Liver (tissue), 9 donors: ENCODE measurements around the gene HSP90AB1. TPM values are rescaled to one million over a fixed set of nuclear protein-coding genes. Genes with fewer than 3 reads are reported as not detected.
A peak's percentile ranks its signal among the peaks of the same experiment; 100 is the strongest.

Experiments used
- DNase-seq: peaks from one replicate; pipeline ENCODE4 v3.0.0-alpha.2; 2017; ENCODE audit warnings: low spot score
- H3K27ac ChIP-seq, 2 donors: one replicate each; pipeline ENCODE4 v1.7.0; 2013; ENCODE audit warnings: inconsistent platforms in 2 of 2, low read length in 2 of 2, control low read depth in 1 of 2, low read depth in 1 of 2, mild to moderate bottlenecking in 1 of 2
- H3K27me3 ChIP-seq, 4 donors: one replicate each; pipeline versions ENCODE4 v1.6.1 to v1.7.0; 2013; ENCODE audit warnings: low read length in 3 of 4, inconsistent platforms in 1 of 4, mild to moderate bottlenecking in 1 of 4, moderate library complexity in 1 of 4; ENCODE audit not compliant: control insufficient read depth in 4 of 4, insufficient read depth in 4 of 4
- H3K36me3 ChIP-seq, 4 donors: one replicate each; pipeline versions ENCODE4 v1.6.1 to v1.7.0; 2013; ENCODE audit warnings: low read length in 3 of 4, mild to moderate bottlenecking in 3 of 4, low read depth in 1 of 4, moderate library complexity in 1 of 4; ENCODE audit not compliant: control insufficient read depth in 4 of 4, insufficient read depth in 3 of 4
- H3K4me1 ChIP-seq, 4 donors: one replicate each; pipeline versions ENCODE4 v1.6.1 to v1.7.0; 2013; ENCODE audit warnings: low read length in 3 of 4, mild to moderate bottlenecking in 3 of 4, moderate library complexity in 1 of 4; ENCODE audit not compliant: control insufficient read depth in 4 of 4, insufficient read depth in 4 of 4
- H3K4me3 ChIP-seq, 3 donors: one replicate each; pipeline versions ENCODE4 v1.6.1 to v1.7.0; 2013; ENCODE audit warnings: low read length in 3 of 3, control low read depth in 1 of 3, low read depth in 1 of 3, mild to moderate bottlenecking in 1 of 3
- H3K9ac ChIP-seq, 2 donors: one replicate each; pipeline ENCODE4 v1.7.0; 2013; ENCODE audit warnings: low read length in 2 of 2, mild to moderate bottlenecking in 2 of 2, moderate library complexity in 2 of 2, control low read depth in 1 of 2, low read depth in 1 of 2
- H3K9me3 ChIP-seq, 4 donors: one replicate each; pipeline versions ENCODE4 v1.6.1 to v1.7.0; 2013; ENCODE audit warnings: low read length in 3 of 4; ENCODE audit not compliant: control insufficient read depth in 4 of 4
- EGR1 ChIP-seq, 2 donors: IDR thresholded peaks; 2 replicates each; pipeline ENCODE4 v1.6.1; 2016 to 2018; ENCODE audit warnings: antibody characterized with exemption in 2 of 2, low read depth in 2 of 2
- FOXA1 ChIP-seq: IDR thresholded peaks from 2 replicates; pipeline ENCODE4 v1.6.1; 2016; ENCODE audit warnings: antibody characterized with exemption
- FOXA2 ChIP-seq: IDR thresholded peaks from 2 replicates; pipeline ENCODE4 v1.6.1; 2016; ENCODE audit warnings: antibody characterized with exemption
- GABPA ChIP-seq, 2 donors: IDR thresholded peaks in 1 of 2; conservative IDR thresholded peaks in 1 of 2; 2 replicates each; pipeline ENCODE4 v1.6.1; 2016; ENCODE audit warnings: antibody characterized with exemption in 2 of 2, mild to moderate bottlenecking in 1 of 2, moderate library complexity in 1 of 2
- HNF4A ChIP-seq, 2 donors: conservative IDR thresholded peaks; 2 replicates each; pipeline ENCODE4 v1.6.1; 2016; ENCODE audit warnings: antibody characterized with exemption in 2 of 2, mild to moderate bottlenecking in 2 of 2
- HNF4G ChIP-seq: IDR thresholded peaks from 2 replicates; pipeline ENCODE4 v1.6.1; 2016; ENCODE audit warnings: antibody characterized with exemption
- JUND ChIP-seq, 2 donors: IDR thresholded peaks; 2 replicates each; pipeline ENCODE4 v1.6.1; 2016; ENCODE audit warnings: antibody characterized with exemption in 2 of 2
- NR2F2 ChIP-seq: IDR thresholded peaks from 2 replicates; pipeline ENCODE4 v1.6.1; 2016; ENCODE audit warnings: antibody characterized with exemption
- RAD21 ChIP-seq, 2 donors: IDR thresholded peaks; 2 replicates each; pipeline ENCODE4 v1.6.1; 2016; ENCODE audit warnings: antibody characterized with exemption in 2 of 2, mild to moderate bottlenecking in 2 of 2
- RXRA ChIP-seq, 2 donors: IDR thresholded peaks; 2 replicates each; pipeline ENCODE4 v1.6.1; 2017 to 2018; ENCODE audit warnings: antibody characterized with exemption in 2 of 2, mild to moderate bottlenecking in 1 of 2
- SP1 ChIP-seq: IDR thresholded peaks from 2 replicates; pipeline ENCODE4 v1.6.1; 2018; ENCODE audit warnings: antibody characterized with exemption, mild to moderate bottlenecking
- TAF1 ChIP-seq: conservative IDR thresholded peaks from 2 replicates; pipeline ENCODE4 v1.6.1; 2016; ENCODE audit warnings: antibody characterized with exemption, mild to moderate bottlenecking
- YY1 ChIP-seq: IDR thresholded peaks from 2 replicates; pipeline ENCODE4 v1.6.1; 2016; ENCODE audit warnings: antibody characterized with exemption, mild to moderate bottlenecking
- WGBS: extraction: QIAGEN DNeasy Blood & Tissue Kit; methylation state at CpG from one replicate; pipeline ENCODE4 v1.1.7; 2013; 5-methylcytosine and 5-hydroxymethylcytosine counted together
- polyA plus RNA-seq, 2 donors: library from polyadenylated mRNA; stranded (reverse) in 1 of 2; unstranded in 1 of 2; fragments of 200-250 nt in 1 of 2; fragments of >200 nt in 1 of 2; fragmentation: Nextera tagmentation in 1 of 2; extraction: Ambion mirVana in 1 of 2; gene quantifications; one replicate each; pipeline versions ENCODE4 v1.2.1 to v1.2.3, GENCODE V29; 2013 to 2015
- total RNA-seq, 2 donors: library from RNA; depleted of rRNA; stranded (reverse); fragments of >200 nt; gene quantifications; one replicate each; pipeline ENCODE4 v1.2.3, GENCODE V29; 2014
- TF ChIP-seq, protein P1 (sequence below): IDR thresholded peaks from 2 replicates; pipeline ENCODE4 v1.6.1; 2016; ENCODE audit warnings: antibody characterized with exemption
- TF ChIP-seq, protein P2 (sequence below): IDR thresholded peaks from 2 replicates; pipeline ENCODE4 v1.6.1; 2016; ENCODE audit warnings: antibody characterized with exemption
- TF ChIP-seq, protein P3 (sequence below): IDR thresholded peaks from 2 replicates; pipeline ENCODE4 v1.6.1; 2016; ENCODE audit warnings: antibody characterized with exemption
- TF ChIP-seq, protein P4 (sequence below): fragments of 150-350 bp; IDR thresholded peaks from 2 replicates; pipeline ENCODE4 v1.5.1; 2017; ENCODE audit warnings: improper control_type of control experiment, low read depth, low read length; ENCODE audit not compliant: missing input control
- TF ChIP-seq, protein P5 (sequence below): IDR thresholded peaks from 2 replicates; pipeline ENCODE4 v1.6.1; 2016; ENCODE audit warnings: antibody characterized with exemption, mild to moderate bottlenecking
- donor health status: healthy.
- donor health status: healthy.
- donor health status: healthy.
- donor health status: healthy.
- donor health status: healthy.

Gene HSP90AB1
- total and polyA plus RNA-seq, 4 donors = 129 to 281 (median 203) TPM

DNA sequence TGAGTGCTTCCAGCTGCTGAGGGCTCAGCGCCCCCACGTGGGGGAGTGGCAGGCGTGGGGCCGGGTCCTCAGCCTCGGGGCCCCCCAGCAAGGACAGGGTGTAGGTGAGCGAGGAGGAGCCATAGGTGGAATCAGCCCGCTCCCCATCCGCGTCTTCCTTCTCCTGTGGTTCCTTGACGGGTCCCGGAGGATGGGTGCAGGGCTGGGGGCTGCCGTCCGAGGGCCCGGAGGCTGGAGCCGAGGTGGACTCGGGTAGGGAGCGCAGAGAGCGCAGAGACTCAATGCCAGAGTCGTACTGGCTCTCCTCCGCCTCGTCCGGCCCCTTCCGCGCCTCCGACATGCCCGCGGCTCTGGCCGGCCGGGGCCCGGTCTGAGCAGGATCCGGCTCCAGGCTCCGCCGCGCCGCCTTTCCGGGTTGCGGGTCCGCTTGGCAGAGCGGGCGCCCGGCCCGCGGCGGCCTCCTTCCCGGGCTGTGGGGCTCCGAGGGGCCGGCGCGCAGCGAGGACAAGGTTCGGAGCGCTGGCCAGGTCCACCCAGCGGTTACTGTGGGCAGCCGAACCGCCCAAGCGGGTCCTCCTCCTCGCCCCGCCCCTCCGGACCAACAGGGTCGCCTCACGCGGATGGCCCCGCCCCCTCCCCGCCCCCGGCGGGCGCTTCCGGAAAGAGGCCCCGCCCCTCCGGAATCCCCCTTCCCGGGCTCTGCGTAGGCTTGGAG lies 18.3 kb downstream of the HSP90AB1 start, which contains the start of gene NFKBIE:
Gene NFKBIE, minus strand, starts transcription at position 545 of the 715 bp plus-strand sequence. Its CDS starts 205 bp downstream, at position 340.
- H3K36me3 ChIP-seq = peaks cover 0 to 4% (median 2%) of the 10 kb centered on the region in 4 donors
- peak within 1 kb of the TSS; percentile 73 to 86 for H3K27ac ChIP-seq
- peak within 1 kb of the TSS; percentile 68 to 92 (median 78) for H3K4me3 ChIP-seq
- under 1% methylated on average over 72 of the region's 72 CpGs for WGBS
- peak within 1 kb of the TSS; percentile 67 to 89 for H3K9ac ChIP-seq
- DNase-seq = peak; percentile 94
- H3K9me3 ChIP-seq = no peaks in the 10 kb centered on the region
- H3K27me3 ChIP-seq = peaks cover 0 to 5% (median 2%) of the 10 kb centered on the region in 4 donors
- TF ChIP-seq GABPA (IDR thresholded peaks at IDR 0.05 in 1 of 2, conservative IDR thresholded peaks at IDR 0.05 in 1 of 2) (peak in 1 of 2 donors; percentile 55), FOXA2 (no peak), HNF4A (conservative IDR thresholded peaks at IDR 0.05) (peak in 1 of 2 donors; percentile 8), SP1 (peak; percentile 39)
- H3K4me1 ChIP-seq = peaks cover 14 to 33% (median 25%) of the 10 kb centered on the region in 4 donors

DNA sequence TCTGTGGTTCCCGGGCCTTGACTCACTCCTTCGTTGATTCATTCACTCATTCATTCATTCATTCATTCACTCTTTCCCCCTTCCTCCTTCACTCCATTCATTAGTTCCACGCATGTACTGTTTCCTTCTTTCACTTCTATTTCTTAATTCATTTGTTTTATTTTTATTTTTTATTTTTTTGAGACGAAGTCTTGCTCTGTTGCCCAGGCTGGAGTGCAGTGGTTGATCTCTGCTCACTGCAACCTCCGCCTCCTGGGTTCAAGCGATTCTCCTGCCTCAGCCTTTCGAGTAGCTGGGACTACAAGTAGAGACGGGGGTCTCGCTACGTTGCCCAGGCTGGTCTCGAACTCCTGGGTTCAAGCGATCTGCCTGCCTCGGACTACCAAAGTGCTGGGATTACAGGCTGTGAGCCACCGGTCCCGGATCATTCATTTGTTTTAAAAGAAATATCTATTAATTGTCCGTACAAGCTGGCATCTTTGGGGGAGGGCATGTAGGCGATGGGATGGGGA lies 18.9 kb downstream of the HSP90AB1 start:
- WGBS = 71% methylated on average over 17 of the region's 17 CpGs
- Histone ChIP-seq H3K27ac (peak overlapping the region in 1 of 2 donors; percentile 86), H3K4me1 (peaks cover 16 to 33% (median 25%) of the 10 kb centered on the region in 4 donors), H3K9ac (no peak overlapping the region), H3K27me3 (peaks cover 0 to 5% (median 2%) of the 10 kb centered on the region in 4 donors), H3K36me3 (no peaks in the 10 kb centered on the region), H3K9me3 (no peaks in the 10 kb centered on the region), H3K4me3 (peak overlapping the region in 1 of 3 donors; percentile 78)
- DNase-seq = no peak
- TF ChIP-seq, protein P1, sequence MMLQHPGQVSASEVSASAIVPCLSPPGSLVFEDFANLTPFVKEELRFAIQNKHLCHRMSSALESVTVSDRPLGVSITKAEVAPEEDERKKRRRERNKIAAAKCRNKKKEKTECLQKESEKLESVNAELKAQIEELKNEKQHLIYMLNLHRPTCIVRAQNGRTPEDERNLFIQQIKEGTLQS = no peak
- TF ChIP-seq NR2F2 (no peak), HNF4A (conservative IDR thresholded peaks at IDR 0.05) (peak in 1 of 2 donors; percentile 2), JUND (IDR thresholded peaks at IDR 0.05) (no peak), HNF4G (no peak), SP1 (no peak)

DNA sequence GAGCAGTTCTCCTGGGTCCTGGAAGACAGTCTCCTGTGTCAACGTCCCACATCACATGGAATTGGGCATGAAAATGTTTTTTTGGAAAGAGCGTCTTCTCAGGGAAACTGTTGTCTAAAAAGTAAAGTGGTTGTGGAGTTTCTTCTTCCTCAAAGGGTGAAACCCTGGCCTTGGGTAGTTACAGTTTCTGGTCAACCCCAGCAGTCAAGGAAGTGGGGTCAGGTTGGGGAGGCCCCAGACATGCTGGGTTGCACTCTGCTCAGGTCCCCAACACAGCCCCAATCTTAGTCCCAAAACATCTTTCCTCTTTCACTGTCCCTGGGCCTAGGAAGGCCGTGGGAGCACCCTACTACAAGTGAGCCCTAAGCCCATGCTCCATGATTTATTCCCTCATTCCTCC lies 19.4 kb downstream of the HSP90AB1 start:
- peaks cover 16 to 33% (median 25%) of the 10 kb centered on the region in 4 donors for H3K4me1 ChIP-seq
- no peak for DNase-seq
- no peak overlapping the region for H3K9ac ChIP-seq
- H3K27me3 ChIP-seq = peaks cover 0 to 9% (median 2%) of the 10 kb centered on the region in 4 donors
- H3K27ac ChIP-seq = no peak overlapping the region
- no peak overlapping the region for H3K4me3 ChIP-seq
- 84% methylated on average over 3 of the region's 3 CpGs for WGBS
- H3K36me3 ChIP-seq = no peaks in the 10 kb centered on the region
- TF ChIP-seq, protein P2, sequence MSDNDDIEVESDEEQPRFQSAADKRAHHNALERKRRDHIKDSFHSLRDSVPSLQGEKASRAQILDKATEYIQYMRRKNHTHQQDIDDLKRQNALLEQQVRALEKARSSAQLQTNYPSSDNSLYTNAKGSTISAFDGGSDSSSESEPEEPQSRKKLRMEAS = no peak
- TF ChIP-seq NR2F2 = no peak
- TF ChIP-seq SP1 = no peak
- no peak for TF ChIP-seq RAD21 (IDR thresholded peaks at IDR 0.05)
- no peak for TF ChIP-seq EGR1 (IDR thresholded peaks at IDR 0.05; ENCODE audit: low read depth in 2 of 2)
- no peak for TF ChIP-seq FOXA1
- no peak for TF ChIP-seq JUND (IDR thresholded peaks at IDR 0.05)
- no peak for TF ChIP-seq GABPA (IDR thresholded peaks at IDR 0.05 in 1 of 2, conservative IDR thresholded peaks at IDR 0.05 in 1 of 2)
- TF ChIP-seq HNF4A (conservative IDR thresholded peaks at IDR 0.05) = no peak
- TF ChIP-seq, protein P1 = no peak
- TF ChIP-seq RXRA (IDR thresholded peaks at IDR 0.05) = no peak
- TF ChIP-seq, protein P3, sequence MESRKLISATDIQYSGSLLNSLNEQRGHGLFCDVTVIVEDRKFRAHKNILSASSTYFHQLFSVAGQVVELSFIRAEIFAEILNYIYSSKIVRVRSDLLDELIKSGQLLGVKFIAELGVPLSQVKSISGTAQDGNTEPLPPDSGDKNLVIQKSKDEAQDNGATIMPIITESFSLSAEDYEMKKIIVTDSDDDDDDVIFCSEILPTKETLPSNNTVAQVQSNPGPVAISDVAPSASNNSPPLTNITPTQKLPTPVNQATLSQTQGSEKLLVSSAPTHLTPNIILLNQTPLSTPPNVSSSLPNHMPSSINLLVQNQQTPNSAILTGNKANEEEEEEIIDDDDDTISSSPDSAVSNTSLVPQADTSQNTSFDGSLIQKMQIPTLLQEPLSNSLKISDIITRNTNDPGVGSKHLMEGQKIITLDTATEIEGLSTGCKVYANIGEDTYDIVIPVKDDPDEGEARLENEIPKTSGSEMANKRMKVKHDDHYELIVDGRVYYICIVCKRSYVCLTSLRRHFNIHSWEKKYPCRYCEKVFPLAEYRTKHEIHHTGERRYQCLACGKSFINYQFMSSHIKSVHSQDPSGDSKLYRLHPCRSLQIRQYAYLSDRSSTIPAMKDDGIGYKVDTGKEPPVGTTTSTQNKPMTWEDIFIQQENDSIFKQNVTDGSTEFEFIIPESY = no peak
- TF ChIP-seq HNF4G = no peak
- TF ChIP-seq, protein P4, sequence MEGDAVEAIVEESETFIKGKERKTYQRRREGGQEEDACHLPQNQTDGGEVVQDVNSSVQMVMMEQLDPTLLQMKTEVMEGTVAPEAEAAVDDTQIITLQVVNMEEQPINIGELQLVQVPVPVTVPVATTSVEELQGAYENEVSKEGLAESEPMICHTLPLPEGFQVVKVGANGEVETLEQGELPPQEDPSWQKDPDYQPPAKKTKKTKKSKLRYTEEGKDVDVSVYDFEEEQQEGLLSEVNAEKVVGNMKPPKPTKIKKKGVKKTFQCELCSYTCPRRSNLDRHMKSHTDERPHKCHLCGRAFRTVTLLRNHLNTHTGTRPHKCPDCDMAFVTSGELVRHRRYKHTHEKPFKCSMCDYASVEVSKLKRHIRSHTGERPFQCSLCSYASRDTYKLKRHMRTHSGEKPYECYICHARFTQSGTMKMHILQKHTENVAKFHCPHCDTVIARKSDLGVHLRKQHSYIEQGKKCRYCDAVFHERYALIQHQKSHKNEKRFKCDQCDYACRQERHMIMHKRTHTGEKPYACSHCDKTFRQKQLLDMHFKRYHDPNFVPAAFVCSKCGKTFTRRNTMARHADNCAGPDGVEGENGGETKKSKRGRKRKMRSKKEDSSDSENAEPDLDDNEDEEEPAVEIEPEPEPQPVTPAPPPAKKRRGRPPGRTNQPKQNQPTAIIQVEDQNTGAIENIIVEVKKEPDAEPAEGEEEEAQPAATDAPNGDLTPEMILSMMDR = no peak
- TF ChIP-seq FOXA2 = no peak
- TF ChIP-seq YY1 = no peak
- TF ChIP-seq, protein P5, sequence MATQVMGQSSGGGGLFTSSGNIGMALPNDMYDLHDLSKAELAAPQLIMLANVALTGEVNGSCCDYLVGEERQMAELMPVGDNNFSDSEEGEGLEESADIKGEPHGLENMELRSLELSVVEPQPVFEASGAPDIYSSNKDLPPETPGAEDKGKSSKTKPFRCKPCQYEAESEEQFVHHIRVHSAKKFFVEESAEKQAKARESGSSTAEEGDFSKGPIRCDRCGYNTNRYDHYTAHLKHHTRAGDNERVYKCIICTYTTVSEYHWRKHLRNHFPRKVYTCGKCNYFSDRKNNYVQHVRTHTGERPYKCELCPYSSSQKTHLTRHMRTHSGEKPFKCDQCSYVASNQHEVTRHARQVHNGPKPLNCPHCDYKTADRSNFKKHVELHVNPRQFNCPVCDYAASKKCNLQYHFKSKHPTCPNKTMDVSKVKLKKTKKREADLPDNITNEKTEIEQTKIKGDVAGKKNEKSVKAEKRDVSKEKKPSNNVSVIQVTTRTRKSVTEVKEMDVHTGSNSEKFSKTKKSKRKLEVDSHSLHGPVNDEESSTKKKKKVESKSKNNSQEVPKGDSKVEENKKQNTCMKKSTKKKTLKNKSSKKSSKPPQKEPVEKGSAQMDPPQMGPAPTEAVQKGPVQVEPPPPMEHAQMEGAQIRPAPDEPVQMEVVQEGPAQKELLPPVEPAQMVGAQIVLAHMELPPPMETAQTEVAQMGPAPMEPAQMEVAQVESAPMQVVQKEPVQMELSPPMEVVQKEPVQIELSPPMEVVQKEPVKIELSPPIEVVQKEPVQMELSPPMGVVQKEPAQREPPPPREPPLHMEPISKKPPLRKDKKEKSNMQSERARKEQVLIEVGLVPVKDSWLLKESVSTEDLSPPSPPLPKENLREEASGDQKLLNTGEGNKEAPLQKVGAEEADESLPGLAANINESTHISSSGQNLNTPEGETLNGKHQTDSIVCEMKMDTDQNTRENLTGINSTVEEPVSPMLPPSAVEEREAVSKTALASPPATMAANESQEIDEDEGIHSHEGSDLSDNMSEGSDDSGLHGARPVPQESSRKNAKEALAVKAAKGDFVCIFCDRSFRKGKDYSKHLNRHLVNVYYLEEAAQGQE = no peak
- no peak for TF ChIP-seq TAF1
- no peaks in the 10 kb centered on the region for H3K9me3 ChIP-seq
